Measurements from ENCODE around the gene TEAD4. TPM values are rescaled to one million over a fixed set of nuclear protein-coding genes. Genes with fewer than 3 reads are reported as not detected.

The TEAD4 gene
- total RNA-seq, 2 donors from 2014 or later = 35.7 to 82.5 TPM

- DNase-seq = no peak
- H3K36me3 ChIP-seq (ENCODE audit: control insufficient read depth, insufficient read depth, low read length) = peaks cover 19% of the 10 kb centered on the region
- H3K9ac ChIP-seq (ENCODE audit: extremely low read depth, low read length, poor library complexity, severe bottlenecking) = no peak overlapping the region
- H3K9me3 ChIP-seq (ENCODE audit: control insufficient read depth, low read length) = no peaks in the 10 kb centered on the region
- H3K4me1 ChIP-seq (ENCODE audit: control insufficient read depth, insufficient read depth, low read length) = no peaks in the 10 kb centered on the region
- no peaks in the 10 kb centered on the region for H3K27me3 ChIP-seq (ENCODE audit: control insufficient read depth, insufficient read depth, low read length, poor library complexity, severe bottlenecking)
- no peak for TF ChIP-seq CTCF (conservative IDR thresholded peaks at IDR 0.05)
- no peak overlapping the region for H3K4me3 Mint-ChIP-seq
- H3K9me3 Mint-ChIP-seq = no peaks in the 10 kb centered on the region
- whole genome bisulfite sequencing, 2 experiments (ENCODE audit: insufficient coverage in 1 of 2, insufficient read length in 1 of 2) = 97 to 100% methylated on average over 4 to 11 of the region's 11 CpGs
- no peaks in the 10 kb centered on the region for H3K27me3 Mint-ChIP-seq (ENCODE audit: insufficient read depth)
- no peaks in the 10 kb centered on the region for H3K4me1 Mint-ChIP-seq
- H3K27ac Mint-ChIP-seq = no peak overlapping the region
- H3K27ac ChIP-seq (ENCODE audit: low read depth, low read length) = no peak overlapping the region
- peaks cover 73% of the 10 kb centered on the region for H3K36me3 Mint-ChIP-seq (ENCODE audit: low read depth)
- H3K4me3 ChIP-seq (ENCODE audit: low read length) = no peak overlapping the region
Measured at GRCh38 chr12:3017281-3017680, 58.1 kb downstream of the TEAD4 start.

GRCh38 chr12:3018284-3019004, 59.2 kb downstream of the TEAD4 start:
- H3K4me1 Mint-ChIP-seq = no peaks in the 10 kb centered on the region
- no peak for DNase-seq
- Histone ChIP-seq H3K36me3 (ENCODE audit: control insufficient read depth, insufficient read depth, low read length) (peaks cover 28% of the 10 kb centered on the region), H3K4me1 (ENCODE audit: control insufficient read depth, insufficient read depth, low read length) (no peaks in the 10 kb centered on the region), H3K27me3 (ENCODE audit: control insufficient read depth, insufficient read depth, low read length, poor library complexity, severe bottlenecking) (no peaks in the 10 kb centered on the region), H3K4me3 (ENCODE audit: low read length) (no peak overlapping the region), H3K27ac (ENCODE audit: low read depth, low read length) (no peak overlapping the region), H3K9me3 (ENCODE audit: control insufficient read depth, low read length) (no peaks in the 10 kb centered on the region), H3K9ac (ENCODE audit: extremely low read depth, low read length, poor library complexity, severe bottlenecking) (no peak overlapping the region)
- no peaks in the 10 kb centered on the region for H3K27me3 Mint-ChIP-seq (ENCODE audit: insufficient read depth)
- 94 to 99% methylated on average over 9 to 15 of the region's 15 CpGs for WGBS, 2 experiments (ENCODE audit: insufficient coverage in 1 of 2, insufficient read length in 1 of 2)
- TF ChIP-seq CTCF (conservative IDR thresholded peaks at IDR 0.05) = no peak
- no peak overlapping the region for H3K4me3 Mint-ChIP-seq
- H3K36me3 Mint-ChIP-seq (ENCODE audit: low read depth) = peaks cover 79% of the 10 kb centered on the region
- H3K9me3 Mint-ChIP-seq = no peaks in the 10 kb centered on the region
- H3K27ac Mint-ChIP-seq = no peak overlapping the region

GRCh38 chr12:3019005-3019680, 59.9 kb downstream of the TEAD4 start:
- Histone ChIP-seq H3K9me3 (ENCODE audit: control insufficient read depth, low read length) (no peaks in the 10 kb centered on the region), H3K4me1 (ENCODE audit: control insufficient read depth, insufficient read depth, low read length) (no peaks in the 10 kb centered on the region), H3K27me3 (ENCODE audit: control insufficient read depth, insufficient read depth, low read length, poor library complexity, severe bottlenecking) (no peaks in the 10 kb centered on the region), H3K9ac (ENCODE audit: extremely low read depth, low read length, poor library complexity, severe bottlenecking) (no peak overlapping the region), H3K36me3 (ENCODE audit: control insufficient read depth, insufficient read depth, low read length) (peaks cover 31% of the 10 kb centered on the region), H3K4me3 (ENCODE audit: low read length) (no peak overlapping the region), H3K27ac (ENCODE audit: low read depth, low read length) (no peak overlapping the region)
- no peak for TF ChIP-seq CTCF (conservative IDR thresholded peaks at IDR 0.05)
- no peak for DNase-seq
- Mint-ChIP-seq H3K36me3 (ENCODE audit: low read depth) (peaks cover 80% of the 10 kb centered on the region), H3K4me3 (no peak overlapping the region), H3K4me1 (no peaks in the 10 kb centered on the region), H3K27me3 (ENCODE audit: insufficient read depth) (no peaks in the 10 kb centered on the region), H3K9me3 (no peaks in the 10 kb centered on the region), H3K27ac (peak overlapping the region; percentile 48)
- WGBS, 2 experiments (ENCODE audit: insufficient coverage in 1 of 2, insufficient read length in 1 of 2) = 93 to 98% methylated on average over 9 to 25 of the region's 25 CpGs
